Right ventricle myocardium inferior (tissue), 1 donor: ENCODE measurements around the gene XKR7. TPM values are rescaled to one million over a fixed set of nuclear protein-coding genes. Genes with fewer than 3 reads are reported as not detected.
A peak's percentile ranks its signal among the peaks of the same experiment; 100 is the strongest.

Source experiments
- ATAC-seq: fragments of 200-7000 bp; cut with Tn5 transposase; one replicate; pipeline ENCODE4 v1.9.1; 2020; ENCODE audit warnings: mild to moderate bottlenecking, moderate library complexity
- DNase-seq: peaks from one replicate; pipeline ENCODE4 v3.0.0; 2021; ENCODE audit errors: missing footprints
- intact Hi-C: fragments of 100-400 bp; cut with DNase I; formaldehyde crosslinking; loops from one replicate; pipeline ENCODE4 v1.11.0; 2022
- total RNA-seq: library from RNA; stranded (reverse); fragmentation: NEBNext Ultra II Directional; extraction: Animal tissue kit (Norgen Biotek cat#: 25700); gene quantifications from one replicate; pipeline ENCODE4 v1.2.1, GENCODE V29; 2021
- donor health status: DM: no; HTN: yes; CAD: no; lungs with severe emphysema.

The XKR7 gene
- total RNA-seq, 1 donor from 2014 or later: not detected

- DNase-seq (no peak), ATAC-seq (no peak)
- intact Hi-C loops: no loop called here
Observed at GRCh38 chr20:32006841-32007786, 39.2 kb downstream of the XKR7 start.

DNA sequence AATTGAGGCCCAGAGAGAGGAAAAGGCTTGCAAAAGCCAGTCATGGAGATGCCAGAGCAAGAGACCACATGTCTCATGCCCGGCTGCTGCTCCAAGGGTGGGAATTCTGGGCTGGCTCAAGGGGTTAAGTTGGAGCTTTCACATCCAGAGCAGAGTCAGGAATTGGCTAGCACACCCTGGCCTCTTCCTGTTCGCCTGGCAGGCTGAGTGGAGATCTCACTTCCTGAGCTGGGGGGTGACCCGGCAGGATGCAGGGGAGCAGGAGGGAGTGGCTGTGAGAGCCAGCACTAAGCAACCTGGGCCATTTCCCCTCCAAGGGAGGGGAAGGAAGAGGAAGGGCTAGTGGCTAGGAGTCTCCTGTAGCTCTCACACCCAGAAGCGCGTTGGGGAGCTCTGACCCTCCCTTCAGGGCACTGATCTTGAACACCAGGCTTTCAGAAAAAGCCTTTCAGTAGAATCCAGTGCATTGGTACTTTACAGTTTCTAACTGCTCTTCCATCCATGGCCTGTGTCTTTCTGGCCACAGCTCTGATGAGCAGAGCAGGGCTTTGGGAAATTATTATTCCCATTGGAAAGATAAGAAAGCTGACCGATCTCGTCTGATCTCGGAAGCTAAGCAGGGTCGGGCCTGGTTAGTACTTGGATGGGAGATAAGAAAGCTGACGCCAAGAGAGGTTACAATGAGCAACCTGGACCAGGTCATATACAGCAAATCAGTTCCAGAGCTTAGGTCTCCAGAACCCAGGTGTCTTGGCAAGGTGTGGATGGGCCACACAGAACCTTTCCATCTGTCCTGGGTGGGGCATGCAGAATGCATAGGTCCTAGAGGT, 40.1 kb downstream of the XKR7 start:
- ATAC-seq: peak; percentile 70
- DNase-seq: no peak
- intact Hi-C loops: no loop called here

- no peak for ATAC-seq
- intact Hi-C loops: no loop called here
- no peak for DNase-seq
Observed at GRCh38 chr20:32009564-32009963, 41.6 kb downstream of the XKR7 start.

DNA sequence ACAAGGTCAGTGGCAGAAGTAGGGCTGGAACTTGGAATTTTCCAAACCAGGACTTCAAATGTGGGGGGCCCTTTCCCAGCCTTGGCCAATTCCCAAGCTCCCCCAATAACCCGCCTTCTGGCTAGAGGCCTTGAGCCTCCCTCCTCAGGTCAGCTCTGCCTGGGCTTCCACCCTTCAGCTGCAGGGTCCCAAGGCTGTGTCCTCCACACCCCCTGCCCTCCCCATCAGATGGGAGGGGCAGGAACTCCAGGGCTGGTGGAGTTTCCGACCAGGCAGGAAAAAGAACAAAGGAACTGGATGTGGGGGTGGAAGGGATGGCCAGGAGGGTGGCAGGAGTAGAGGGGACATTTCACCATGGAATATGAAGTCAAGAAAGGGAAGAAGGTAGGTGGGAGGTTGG, 42.1 kb downstream of the XKR7 start, which contains the start of gene CCM2L:
Gene CCM2L, plus strand, starts transcription at position 338 of the 400 bp plus-strand sequence. Its CDS starts 17 bp downstream, at position 355.
- intact Hi-C loops: no loop called here
- DNase-seq: no peak

DNA sequence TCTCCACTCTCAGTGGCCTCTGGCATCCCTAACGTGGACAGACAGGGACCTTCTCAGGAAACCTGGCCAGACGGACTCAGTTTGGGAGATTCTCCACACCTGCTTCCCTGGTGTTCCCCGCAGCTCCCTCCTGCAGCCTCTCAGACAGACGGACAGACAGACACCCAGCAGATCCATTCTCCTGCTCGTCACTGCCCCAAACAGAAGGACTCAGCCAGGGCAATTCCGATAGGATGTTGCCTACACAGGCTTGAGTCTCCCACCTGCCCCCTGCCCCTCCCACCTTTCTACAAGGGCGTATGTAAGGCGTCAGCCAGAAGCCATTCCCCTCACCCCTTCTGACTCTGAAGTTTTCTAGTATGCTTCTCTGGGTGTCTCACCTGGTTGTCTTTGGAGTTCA, 42.7 kb downstream of the XKR7 start:
- no peak for DNase-seq
- ATAC-seq: no peak
- intact Hi-C loops: no loop called here

More for the DNA sequence above, 42.1 kb downstream of the XKR7 start, which contains the start of gene CCM2L:
- peak; percentile 37 for ATAC-seq

GRCh38 chr20:32012159-32012688, 44.3 kb downstream of the XKR7 start:
- intact Hi-C loops: no loop called here
- ATAC-seq: no peak
- no peak for DNase-seq

DNA sequence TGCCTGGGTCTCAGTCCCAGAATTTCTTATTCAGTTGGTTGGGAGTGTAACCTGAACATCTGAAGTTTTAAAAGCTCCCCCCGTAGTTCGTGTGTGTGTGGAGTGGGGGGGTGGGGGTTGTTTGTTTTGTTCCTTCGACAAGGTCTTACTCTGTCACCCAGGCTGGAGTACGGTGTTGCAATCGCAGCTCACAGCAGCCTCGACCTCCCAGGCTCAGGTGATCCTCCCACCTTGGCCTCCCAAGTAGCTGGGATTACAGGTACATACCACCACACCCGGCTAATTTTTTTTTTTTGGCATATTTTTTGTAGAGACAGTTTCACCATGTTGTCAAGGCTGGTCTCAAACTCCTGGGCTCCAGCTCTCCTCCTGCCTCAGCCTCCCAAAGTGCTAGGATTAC, 45.4 kb downstream of the XKR7 start:
- DNase-seq (no peak), ATAC-seq (no peak)
- intact Hi-C loops: no loop called here

- ATAC-seq: no peak
- no peak for DNase-seq
- intact Hi-C loops: no loop called here
Observed at GRCh38 chr20:32017711-32018251, 49.8 kb downstream of the XKR7 start.

- ATAC-seq: peak; percentile 70
Observed at GRCh38 chr20:32018269-32019155, 50.6 kb downstream of the XKR7 start.

GRCh38 chr20:32019156-32019510, 51.2 kb downstream of the XKR7 start:
- intact Hi-C loops: no loop called here
- DNase-seq (no peak), ATAC-seq (no peak)

More at GRCh38 chr20:32018269-32019155, 50.6 kb downstream of the XKR7 start:
- no peak for DNase-seq
- intact Hi-C loops: no loop called here

GRCh38 chr20:32019563-32020463, 51.9 kb downstream of the XKR7 start:
- DNase-seq (no peak), ATAC-seq (no peak)
- intact Hi-C loops: no loop called here

GRCh38 chr20:32021091-32021490, 53.1 kb downstream of the XKR7 start:
- DNase-seq (no peak), ATAC-seq (no peak)
- intact Hi-C loops: no loop called here

DNA sequence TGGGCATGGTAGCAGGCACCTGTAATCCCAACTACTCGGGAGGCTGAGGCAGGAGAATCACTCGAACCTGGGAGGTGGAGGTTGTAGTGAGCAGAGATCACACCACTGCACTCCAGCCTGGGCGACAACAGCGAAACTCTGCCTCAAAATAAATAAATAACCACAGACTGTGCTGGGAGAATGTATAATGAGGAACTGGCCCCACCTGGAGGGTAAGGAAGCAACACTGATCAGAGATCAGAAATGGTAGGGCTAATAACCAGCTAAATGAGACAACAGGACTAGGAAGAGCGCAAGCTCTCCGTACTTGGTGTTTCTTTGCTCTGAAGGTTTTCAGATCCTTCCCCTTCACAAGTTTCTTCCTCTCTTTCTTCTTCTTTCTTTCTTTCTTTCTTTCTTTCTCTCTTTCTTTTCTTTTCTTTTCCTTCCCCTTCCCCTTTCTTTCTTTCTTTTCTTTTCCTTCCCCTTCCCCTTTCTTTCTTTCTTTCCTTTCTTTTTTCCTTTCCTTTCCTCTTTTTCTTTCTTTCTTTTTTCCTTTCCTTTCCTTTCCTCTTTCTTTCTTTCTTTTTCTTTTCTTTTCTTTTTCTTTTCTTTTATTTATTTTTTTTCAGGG, 56.8 kb downstream of the XKR7 start:
- DNase-seq (no peak), ATAC-seq (no peak)
- intact Hi-C loops: no loop called here

DNA sequence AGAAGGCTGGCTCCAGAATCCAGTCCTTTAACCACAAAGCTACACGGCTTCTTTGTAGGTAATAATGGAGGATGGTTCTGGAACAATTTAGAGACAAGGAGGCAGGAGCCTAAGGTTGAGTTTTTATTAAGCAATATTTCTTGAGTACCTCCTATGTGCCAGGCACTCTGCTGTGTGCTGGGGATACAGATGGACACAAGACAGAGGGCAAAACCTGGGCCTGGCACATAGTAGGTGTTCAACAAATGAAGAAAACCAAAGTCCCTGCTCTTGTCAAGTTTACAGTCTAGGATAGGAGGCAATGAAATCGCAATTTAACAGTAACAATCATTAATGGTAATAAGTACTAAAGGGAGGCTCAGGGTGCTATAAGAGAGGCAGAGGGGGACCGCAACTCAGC, 59.7 kb downstream of the XKR7 start:
- intact Hi-C loops: no loop called here
- DNase-seq (no peak), ATAC-seq (no peak)

DNA sequence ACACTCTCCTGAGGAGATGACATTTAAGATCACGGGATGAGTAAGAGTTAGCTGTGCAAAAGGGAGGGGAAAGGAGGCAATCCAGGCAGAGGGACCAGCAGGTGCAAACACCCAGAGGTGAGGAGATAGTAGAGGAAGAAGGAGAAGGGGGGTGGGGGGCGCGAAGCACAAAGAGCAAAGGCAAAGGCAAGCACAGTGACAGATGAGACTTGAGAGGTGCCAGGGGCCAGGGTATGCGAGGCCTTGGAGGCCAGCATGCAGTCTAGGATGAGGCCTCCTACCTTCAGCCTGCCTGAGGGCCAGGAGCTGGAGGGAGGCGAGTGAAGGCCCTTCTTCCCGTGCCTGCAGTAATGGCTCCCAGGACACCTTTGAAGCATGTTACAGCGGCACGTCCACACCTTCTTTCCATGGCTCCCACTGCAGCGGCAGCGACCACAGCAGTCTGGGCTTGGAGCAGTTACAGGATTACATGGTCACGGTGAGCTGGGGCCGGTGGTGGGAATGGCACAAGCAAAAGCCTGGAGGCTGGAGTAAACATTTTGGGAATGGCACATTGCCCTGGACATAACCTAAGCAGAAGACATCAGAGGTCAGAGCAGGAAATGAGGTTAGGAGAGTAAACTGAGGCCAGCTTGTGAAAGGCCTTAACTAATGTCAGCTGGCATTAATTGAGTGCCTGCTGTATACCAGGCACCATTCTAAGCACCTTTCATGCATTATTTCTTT, 60.9 kb downstream of the XKR7 start:
- DNase-seq (no peak), ATAC-seq (no peak)
- intact Hi-C loops: no loop called here

DNA sequence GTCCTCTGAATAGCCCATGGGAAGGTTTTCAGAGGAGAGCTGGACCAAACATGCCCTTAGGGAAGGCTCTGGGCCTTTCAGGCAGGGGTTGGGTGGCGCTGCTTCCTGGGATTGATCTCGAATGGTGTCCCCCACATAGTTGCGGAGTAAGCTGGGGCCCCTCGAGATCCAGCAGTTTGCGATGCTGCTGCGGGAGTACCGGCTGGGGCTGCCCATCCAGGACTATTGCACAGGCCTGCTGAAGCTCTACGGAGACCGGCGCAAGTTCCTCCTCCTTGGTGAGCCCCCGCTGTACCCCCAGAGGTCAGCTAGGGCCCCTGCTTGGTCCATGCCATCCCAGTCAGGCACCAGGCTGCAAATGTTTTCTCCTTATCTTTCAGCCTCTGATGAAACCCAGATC, 61.6 kb downstream of the XKR7 start:
- intact Hi-C loops: no loop called here
- ATAC-seq (no peak), DNase-seq (no peak)
